ENCODE results near the gene NAA15. TPM values are rescaled to one million over a fixed set of nuclear protein-coding genes. Genes with fewer than 3 reads are reported as not detected.

The NAA15 gene
- polyA plus RNA-seq, 3 donors: 5.2 to 20.2 (median 8.8) TPM

DNA sequence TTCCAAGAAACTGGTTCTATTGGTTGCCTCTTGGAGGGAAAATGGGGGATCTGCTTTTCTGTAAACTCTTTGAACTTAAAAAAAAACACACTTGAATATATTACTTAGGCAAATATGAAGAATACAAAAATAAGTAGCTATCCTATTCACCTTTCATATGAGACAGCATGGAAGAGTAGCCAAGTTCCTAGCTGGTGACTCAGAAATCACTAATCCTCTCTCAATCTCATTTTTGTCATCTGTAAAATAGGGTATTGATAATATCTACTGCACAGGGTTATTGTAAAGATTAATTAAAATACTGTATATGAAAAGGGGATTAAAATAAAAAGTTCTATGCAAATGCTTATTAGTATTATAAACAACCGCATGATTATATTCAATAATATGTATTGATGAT lies 34.0 kb upstream of the NAA15 start:
- Mint-ChIP-seq H3K27ac (no peak overlapping the region), H3K9me3 (peaks cover 0 to 2% (median 0%) of the 10 kb centered on the region in 7 donors), H3K27me3 (ENCODE audit: low read depth in 3 of 3) (no peaks in the 10 kb centered on the region), H3K4me1 (peaks cover 20% of the 10 kb centered on the region), H3K36me3 (no peaks in the 10 kb centered on the region), H3K4me3 (no peak overlapping the region)
- TF ChIP-seq, protein P1, sequence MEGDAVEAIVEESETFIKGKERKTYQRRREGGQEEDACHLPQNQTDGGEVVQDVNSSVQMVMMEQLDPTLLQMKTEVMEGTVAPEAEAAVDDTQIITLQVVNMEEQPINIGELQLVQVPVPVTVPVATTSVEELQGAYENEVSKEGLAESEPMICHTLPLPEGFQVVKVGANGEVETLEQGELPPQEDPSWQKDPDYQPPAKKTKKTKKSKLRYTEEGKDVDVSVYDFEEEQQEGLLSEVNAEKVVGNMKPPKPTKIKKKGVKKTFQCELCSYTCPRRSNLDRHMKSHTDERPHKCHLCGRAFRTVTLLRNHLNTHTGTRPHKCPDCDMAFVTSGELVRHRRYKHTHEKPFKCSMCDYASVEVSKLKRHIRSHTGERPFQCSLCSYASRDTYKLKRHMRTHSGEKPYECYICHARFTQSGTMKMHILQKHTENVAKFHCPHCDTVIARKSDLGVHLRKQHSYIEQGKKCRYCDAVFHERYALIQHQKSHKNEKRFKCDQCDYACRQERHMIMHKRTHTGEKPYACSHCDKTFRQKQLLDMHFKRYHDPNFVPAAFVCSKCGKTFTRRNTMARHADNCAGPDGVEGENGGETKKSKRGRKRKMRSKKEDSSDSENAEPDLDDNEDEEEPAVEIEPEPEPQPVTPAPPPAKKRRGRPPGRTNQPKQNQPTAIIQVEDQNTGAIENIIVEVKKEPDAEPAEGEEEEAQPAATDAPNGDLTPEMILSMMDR (IDR thresholded peaks at IDR 0.05): no peak
- no peaks in the 10 kb centered on the region for H3K9me3 ChIP-seq (replicated peaks in 1 of 2; ENCODE audit: control insufficient read depth in 1 of 2, insufficient read depth in 1 of 2, low read length in 2 of 2)
- H3K4me2 ChIP-seq (replicated peaks; ENCODE audit: extremely low read depth, low read length, poor library complexity, severe bottlenecking): no peak overlapping the region
- DNase-seq: no peak
- H3K9ac ChIP-seq (ENCODE audit: insufficient read depth, low read length, poor library complexity, severe bottlenecking): no peak overlapping the region
- no peak overlapping the region for H3K4me3 ChIP-seq (replicated peaks in 1 of 3; ENCODE audit: low read depth in 2 of 3, low read length in 3 of 3)
- no peaks in the 10 kb centered on the region for H4K20me1 ChIP-seq (ENCODE audit: insufficient read depth, low read length)
- WGBS (ENCODE audit: insufficient coverage): no CpG with 5 or more reads among the region's 1 CpG
- intact Hi-C loops (cut with micrococcal nuclease): no loop called here
- no peaks in the 10 kb centered on the region for H3K27me3 ChIP-seq (ENCODE audit: control insufficient read depth in 2 of 2, insufficient read depth in 2 of 2, low read length in 2 of 2)
- no peaks in the 10 kb centered on the region for H3K79me2 ChIP-seq (ENCODE audit: insufficient read depth, low read length)
- H2AFZ ChIP-seq (ENCODE audit: insufficient read depth, low read depth, low read length, poor library complexity, severe bottlenecking): no peak overlapping the region
- H3K36me3 ChIP-seq (replicated peaks in 1 of 2; ENCODE audit: control insufficient read depth in 1 of 2, insufficient read depth in 2 of 2, low read length in 2 of 2): no peaks in the 10 kb centered on the region
- H3K27ac ChIP-seq (ENCODE audit: low read depth in 1 of 2, low read length in 2 of 2): no peak overlapping the region
- peaks cover 8 to 14% of the 10 kb centered on the region in 2 donors for H3K4me1 ChIP-seq (ENCODE audit: control insufficient read depth in 1 of 2, insufficient read depth in 2 of 2, low read length in 2 of 2)

GRCh38 chr4:139273835-139274234 lies 27.5 kb upstream of the NAA15 start:
- Mint-ChIP-seq H3K9me3 (peaks cover 0 to 5% (median 0%) of the 10 kb centered on the region in 7 donors), H3K4me1 (peaks cover 7% of the 10 kb centered on the region), H3K36me3 (peaks cover 0 to 2% of the 10 kb centered on the region in 2 donors), H3K27me3 (ENCODE audit: low read depth in 3 of 3) (peaks cover 23 to 29% (median 28%) of the 10 kb centered on the region in 3 donors), H3K4me3 (no peak overlapping the region), H3K27ac (no peak overlapping the region)
- peaks cover 4 to 7% of the 10 kb centered on the region in 2 donors for H3K4me1 ChIP-seq (ENCODE audit: control insufficient read depth in 1 of 2, insufficient read depth in 2 of 2, low read length in 2 of 2)
- TF ChIP-seq, protein P1 (IDR thresholded peaks at IDR 0.05): no peak
- intact Hi-C loops (cut with micrococcal nuclease): no loop called here
- H2AFZ ChIP-seq (ENCODE audit: insufficient read depth, low read depth, low read length, poor library complexity, severe bottlenecking): no peak overlapping the region
- no peaks in the 10 kb centered on the region for H4K20me1 ChIP-seq (ENCODE audit: insufficient read depth, low read length)
- no peak overlapping the region for H3K9ac ChIP-seq (ENCODE audit: insufficient read depth, low read length, poor library complexity, severe bottlenecking)
- H3K27ac ChIP-seq (ENCODE audit: low read depth in 1 of 2, low read length in 2 of 2): no peak overlapping the region
- WGBS (ENCODE audit: insufficient coverage): no CpG with 5 or more reads among the region's 1 CpG
- H3K9me3 ChIP-seq (replicated peaks in 1 of 2; ENCODE audit: control insufficient read depth in 1 of 2, insufficient read depth in 1 of 2, low read length in 2 of 2): peaks cover 0 to 6% of the 10 kb centered on the region in 2 donors
- H3K79me2 ChIP-seq (ENCODE audit: insufficient read depth, low read length): no peaks in the 10 kb centered on the region
- DNase-seq: no peak
- peaks cover 30 to 38% of the 10 kb centered on the region in 2 donors for H3K27me3 ChIP-seq (ENCODE audit: control insufficient read depth in 2 of 2, insufficient read depth in 2 of 2, low read length in 2 of 2)
- no peaks in the 10 kb centered on the region for H3K36me3 ChIP-seq (replicated peaks in 1 of 2; ENCODE audit: control insufficient read depth in 1 of 2, insufficient read depth in 2 of 2, low read length in 2 of 2)
- no peak overlapping the region for H3K4me2 ChIP-seq (replicated peaks; ENCODE audit: extremely low read depth, low read length, poor library complexity, severe bottlenecking)
- no peak overlapping the region for H3K4me3 ChIP-seq (replicated peaks in 1 of 3; ENCODE audit: low read depth in 2 of 3, low read length in 3 of 3)
